ENCODE data around the gene DPH7. TPM values are rescaled to one million over a fixed set of nuclear protein-coding genes. Genes with fewer than 3 reads are reported as not detected.
"Not testable (repeated sequence)": the region's sequence is repeated elsewhere in the genome, so short reads cannot be mapped to it uniquely, and the experiment has no call there.

Gene DPH7
- total RNA-seq, 1 donor from 2014 or later = 57.2 TPM

DNA sequence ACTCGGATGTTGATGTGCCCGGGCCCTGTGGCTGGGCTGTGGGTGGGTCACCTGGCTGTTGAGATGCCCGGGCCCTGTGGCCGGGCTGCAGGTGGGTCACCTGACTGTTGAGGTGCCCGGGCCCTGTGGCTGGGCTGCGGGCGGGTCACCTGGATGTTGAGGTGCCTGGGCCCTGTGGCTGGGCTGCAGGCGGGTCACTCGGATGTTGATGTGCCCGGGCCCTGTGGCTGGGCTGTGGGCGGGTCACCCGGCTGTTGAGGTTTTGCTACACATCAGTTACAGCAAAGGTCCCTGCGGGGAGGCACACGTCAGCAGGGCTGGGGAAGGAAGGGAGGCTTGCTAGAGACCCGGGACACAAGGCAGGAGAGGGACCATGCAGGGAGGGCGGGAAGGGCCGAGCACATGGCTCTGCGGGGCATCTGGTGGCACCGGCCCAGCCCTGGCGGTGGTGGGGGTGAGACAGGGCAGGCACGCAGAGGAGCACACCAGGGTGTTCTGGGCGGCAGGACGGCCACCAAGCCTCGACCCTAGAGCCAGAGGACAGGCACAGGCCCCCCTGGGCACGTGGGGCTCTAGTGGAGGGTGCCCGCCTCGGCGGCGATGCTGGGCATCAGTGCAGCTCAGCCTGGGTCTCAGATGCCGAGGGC lies 63.9 kb downstream of the DPH7 start:
- Histone ChIP-seq H3K4me3 (no peak overlapping the region), H3K9me3 (no peaks in the 10 kb centered on the region), H3K4me1 (no peaks in the 10 kb centered on the region), H3K27ac (no peak overlapping the region), H3K36me3 (peaks cover 0 to 15% of the 10 kb centered on the region in 2 donors), H3K27me3 (no peaks in the 10 kb centered on the region)
- intact Hi-C loops (cut with DNase I) = no loop called here
- no peak for DNase-seq (ENCODE audit: low spot score in 2 of 2)
- TF ChIP-seq CTCF (IDR thresholded peaks at IDR 0.05) = no peak

GRCh38 chr9:137513801-137514570 lies 64.7 kb downstream of the DPH7 start:
- H3K9me3 ChIP-seq; DNase-seq (ENCODE audit: low spot score in 2 of 2); H3K27ac ChIP-seq; H3K36me3 ChIP-seq; intact Hi-C loops (cut with DNase I); H3K4me1 ChIP-seq; H3K27me3 ChIP-seq; H3K4me3 ChIP-seq: not testable (repeated sequence)

GRCh38 chr9:137513136-137513535 lies 65.6 kb downstream of the DPH7 start:
- intact Hi-C loops (cut with DNase I); H3K4me1 ChIP-seq; H3K4me3 ChIP-seq; DNase-seq (ENCODE audit: low spot score in 2 of 2); H3K36me3 ChIP-seq; H3K27me3 ChIP-seq; H3K9me3 ChIP-seq; H3K27ac ChIP-seq: not testable (repeated sequence)

- intact Hi-C loops (cut with DNase I) = no loop called here
These were observed 66.8 kb downstream of the DPH7 start for GRCh38 chr9:137511758-137512463.

DNA sequence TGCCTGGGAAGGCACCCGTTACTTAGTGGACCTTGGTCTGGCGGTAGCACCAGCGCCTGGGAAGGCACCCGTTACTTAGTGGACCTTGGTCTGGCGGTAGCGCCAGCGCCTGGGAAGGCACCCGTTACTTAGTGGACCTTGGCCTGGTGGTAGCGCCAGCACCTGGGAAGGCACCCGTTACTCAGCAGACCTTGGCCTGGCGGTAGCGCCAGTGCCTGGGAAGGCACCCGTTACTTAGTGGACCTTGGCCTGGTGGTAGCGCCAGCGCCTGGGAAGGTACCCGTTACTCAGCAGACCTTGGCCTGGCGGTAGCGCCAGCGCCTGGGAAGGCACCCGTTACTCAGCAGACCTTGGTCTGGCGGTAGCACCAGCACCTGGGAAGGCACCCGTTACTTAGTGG lies 67.6 kb downstream of the DPH7 start:
- DNase-seq (ENCODE audit: low spot score in 2 of 2); H3K36me3 ChIP-seq; intact Hi-C loops (cut with DNase I); H3K27me3 ChIP-seq; H3K9me3 ChIP-seq; H3K4me3 ChIP-seq; H3K27ac ChIP-seq; H3K4me1 ChIP-seq: not testable (repeated sequence)

More at GRCh38 chr9:137511758-137512463, 66.8 kb downstream of the DPH7 start:
- DNase-seq (ENCODE audit: low spot score in 2 of 2) = no peak
- Histone ChIP-seq H3K4me3 (no peak overlapping the region), H3K27ac (no peak overlapping the region), H3K27me3 (no peaks in the 10 kb centered on the region), H3K9me3 (no peaks in the 10 kb centered on the region), H3K36me3 (peaks cover 3 to 9% of the 10 kb centered on the region in 2 donors), H3K4me1 (no peaks in the 10 kb centered on the region)
- TF ChIP-seq CTCF (IDR thresholded peaks at IDR 0.05) = no peak

DNA sequence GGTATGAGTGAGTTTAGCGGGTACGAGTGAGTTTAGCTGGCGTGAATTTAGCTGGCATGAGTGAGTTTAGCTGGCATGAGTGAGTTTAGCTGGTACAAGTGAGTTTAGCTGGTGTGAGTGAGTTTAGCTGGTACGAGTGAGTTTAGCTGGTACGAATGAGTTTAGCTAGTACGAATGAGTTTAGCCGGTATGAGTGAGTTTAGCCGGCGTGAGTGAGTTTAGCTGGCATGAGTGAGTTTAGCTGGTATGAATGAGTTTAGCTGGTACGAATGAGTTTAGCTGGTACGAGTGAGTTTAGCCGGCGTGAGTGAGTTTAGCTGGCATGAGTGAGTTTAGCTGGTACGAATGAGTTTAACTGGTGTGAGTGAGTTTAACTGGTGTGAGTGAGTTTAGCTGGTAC lies 69.5 kb downstream of the DPH7 start:
- H3K9me3 ChIP-seq = no peaks in the 10 kb centered on the region
- no peak for TF ChIP-seq CTCF (IDR thresholded peaks at IDR 0.05)
- no peak overlapping the region for H3K27ac ChIP-seq
- DNase-seq (ENCODE audit: low spot score in 2 of 2) = no peak
- intact Hi-C loops (cut with DNase I) = no loop called here
- no peak overlapping the region for H3K4me3 ChIP-seq
- no peaks in the 10 kb centered on the region for H3K27me3 ChIP-seq
- H3K4me1 ChIP-seq = no peaks in the 10 kb centered on the region
- H3K36me3 ChIP-seq = peaks cover 3 to 9% of the 10 kb centered on the region in 2 donors

DNA sequence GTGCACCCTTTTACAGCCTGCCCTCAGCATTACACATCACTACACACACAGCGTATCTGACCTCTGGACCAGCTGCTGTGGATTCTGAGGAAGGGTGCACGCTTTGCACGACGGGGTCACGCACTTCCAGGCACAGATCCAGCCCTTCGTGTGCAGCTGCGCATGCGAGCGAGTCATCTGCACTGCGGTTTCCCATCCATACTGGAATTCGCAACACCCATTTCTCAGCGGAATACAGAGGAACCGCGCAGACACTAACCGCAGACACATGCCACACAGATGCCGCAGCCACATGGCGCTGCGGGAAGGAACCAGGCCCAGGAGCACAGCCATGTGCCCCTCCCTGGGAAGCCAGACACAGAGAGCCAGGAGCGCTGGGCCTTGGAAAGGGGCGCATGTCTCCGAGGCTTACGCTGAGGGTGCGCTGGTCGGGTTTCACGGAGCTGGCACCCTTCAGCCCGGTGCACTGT lies 72.0 kb downstream of the DPH7 start:
- Histone ChIP-seq H3K27ac (no peak overlapping the region), H3K4me3 (no peak overlapping the region), H3K27me3 (no peaks in the 10 kb centered on the region), H3K4me1 (no peaks in the 10 kb centered on the region), H3K9me3 (no peaks in the 10 kb centered on the region), H3K36me3 (peaks cover under 1 to 3% of the 10 kb centered on the region in 2 donors)
- TF ChIP-seq CTCF (IDR thresholded peaks at IDR 0.05) = no peak
- no peak for DNase-seq (ENCODE audit: low spot score in 2 of 2)
- intact Hi-C loops (cut with DNase I) = no loop called here
